Activated naive CD4-positive, alpha-beta T cell treated with anti-CD3 and anti-CD28 coated beads, Interleukin-2, amount 50 U/mL, for 24 hours (primary cell): ENCODE results near the gene CACNA1E.

Experiments used
- H3K27ac Mint-ChIP-seq: one replicate; pipeline ENCODE4 v1.8.0; 2021; ENCODE audit warnings: mild to moderate bottlenecking, mixed read lengths
- H3K27me3 Mint-ChIP-seq: one replicate; pipeline ENCODE4 v1.8.0; 2021; ENCODE audit warnings: mixed read lengths
- H3K36me3 Mint-ChIP-seq: one replicate; pipeline ENCODE4 v1.8.0; 2021; ENCODE audit warnings: mixed read lengths
- H3K4me1 Mint-ChIP-seq: one replicate; pipeline ENCODE4 v1.8.0; 2021; ENCODE audit warnings: mixed read lengths
- H3K4me3 Mint-ChIP-seq: one replicate; pipeline ENCODE4 v1.8.0; 2021; ENCODE audit warnings: mild to moderate bottlenecking, mixed read lengths
- H3K9me3 Mint-ChIP-seq: one replicate; pipeline ENCODE4 v1.8.0; 2021; ENCODE audit warnings: mixed read lengths

Gene CACNA1E

DNA sequence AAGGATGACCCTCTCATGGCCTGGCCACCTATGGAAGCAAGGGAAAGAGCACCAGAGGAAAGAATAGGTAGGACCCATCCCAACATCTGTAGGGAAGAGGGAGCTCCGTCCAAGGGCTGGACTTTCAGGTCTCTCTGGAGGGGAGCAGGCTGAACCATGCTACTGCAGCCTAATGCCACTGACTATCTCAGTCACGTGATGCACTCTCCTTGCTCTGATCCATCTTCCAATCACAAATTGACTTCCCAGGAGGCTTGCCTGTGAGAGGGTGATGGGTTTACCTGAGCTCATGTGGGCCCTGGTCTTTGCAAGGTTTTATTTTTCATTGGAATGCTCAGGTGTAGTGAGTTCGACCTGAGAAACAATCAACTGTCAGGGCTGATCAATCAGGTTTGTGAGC, 128.8 kb downstream of the CACNA1E start:
- no peaks in the 10 kb centered on the region for H3K4me1 Mint-ChIP-seq
- H3K4me3 Mint-ChIP-seq: no peak overlapping the region
- no peak overlapping the region for H3K27ac Mint-ChIP-seq
- no peaks in the 10 kb centered on the region for H3K36me3 Mint-ChIP-seq
- peaks cover 3% of the 10 kb centered on the region for H3K27me3 Mint-ChIP-seq
- H3K9me3 Mint-ChIP-seq: no peaks in the 10 kb centered on the region

DNA sequence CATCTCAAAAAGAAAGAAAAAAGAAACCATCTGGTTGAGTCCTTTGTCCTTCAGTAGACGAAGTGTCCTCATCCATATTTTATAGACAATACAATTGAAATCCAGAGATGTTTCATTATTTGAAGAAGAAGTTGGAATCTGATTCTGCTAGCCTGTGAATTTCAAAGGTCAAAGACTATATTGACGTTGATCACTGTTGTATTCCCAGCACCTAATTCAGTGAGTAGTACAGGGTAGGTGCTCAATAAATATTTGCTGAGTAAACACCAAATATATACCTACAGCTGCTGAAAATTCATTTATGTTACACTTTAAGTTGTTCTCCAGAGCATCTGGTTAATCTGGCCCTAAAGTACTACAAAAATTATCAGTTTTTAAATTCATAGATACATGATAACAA, 135.2 kb downstream of the CACNA1E start:
- H3K4me3 Mint-ChIP-seq: no peak overlapping the region
- no peaks in the 10 kb centered on the region for H3K9me3 Mint-ChIP-seq
- no peak overlapping the region for H3K27ac Mint-ChIP-seq
- H3K36me3 Mint-ChIP-seq: peaks cover 2% of the 10 kb centered on the region
- H3K27me3 Mint-ChIP-seq: peaks cover 2% of the 10 kb centered on the region
- no peaks in the 10 kb centered on the region for H3K4me1 Mint-ChIP-seq

DNA sequence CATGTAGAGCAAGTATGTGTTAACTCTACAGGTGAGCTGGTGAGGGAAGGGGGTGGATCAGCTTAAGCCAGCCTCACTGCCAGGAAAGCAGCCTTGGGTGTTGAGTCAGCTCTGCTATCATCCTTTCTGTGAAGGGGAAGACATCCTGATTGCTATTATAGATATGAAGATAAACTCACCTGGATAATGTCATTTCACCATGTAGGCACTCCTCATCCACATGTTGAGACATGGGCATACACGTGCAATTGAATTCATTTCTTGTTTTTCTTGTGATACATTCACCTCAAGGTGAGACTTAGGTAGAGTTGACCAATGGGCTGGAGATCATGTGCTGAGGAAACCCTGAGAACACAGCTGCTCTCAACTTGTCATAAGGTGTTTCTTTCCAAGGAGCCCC, 136.9 kb downstream of the CACNA1E start:
- H3K27me3 Mint-ChIP-seq: peaks cover 2% of the 10 kb centered on the region
- H3K36me3 Mint-ChIP-seq: peaks cover 2% of the 10 kb centered on the region
- H3K27ac Mint-ChIP-seq: no peak overlapping the region
- no peak overlapping the region for H3K4me3 Mint-ChIP-seq
- H3K9me3 Mint-ChIP-seq: no peaks in the 10 kb centered on the region
- H3K4me1 Mint-ChIP-seq: no peaks in the 10 kb centered on the region

DNA sequence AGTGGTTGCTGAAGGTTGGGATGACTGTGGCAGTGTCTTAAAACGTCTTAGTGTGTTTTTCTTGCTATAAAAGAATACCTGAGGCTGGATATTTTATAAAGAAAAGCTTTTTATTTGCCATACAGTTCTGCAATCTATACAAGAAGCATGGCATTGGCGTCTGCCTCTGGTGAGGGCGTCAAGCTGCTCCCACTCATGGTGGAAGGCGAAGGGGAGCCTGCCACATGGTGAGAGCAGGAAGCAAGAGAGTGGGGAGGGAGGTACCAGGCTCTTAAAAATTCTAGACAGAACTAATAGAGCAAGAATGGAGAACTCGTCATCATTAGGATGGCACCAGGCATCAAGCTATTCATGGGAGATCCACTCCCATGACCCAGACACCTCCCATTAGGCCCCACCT, 140.5 kb downstream of the CACNA1E start:
- Mint-ChIP-seq H3K27me3 (peaks cover under 1% of the 10 kb centered on the region), H3K4me3 (no peak overlapping the region), H3K9me3 (no peaks in the 10 kb centered on the region), H3K27ac (no peak overlapping the region), H3K36me3 (no peaks in the 10 kb centered on the region), H3K4me1 (no peaks in the 10 kb centered on the region)

DNA sequence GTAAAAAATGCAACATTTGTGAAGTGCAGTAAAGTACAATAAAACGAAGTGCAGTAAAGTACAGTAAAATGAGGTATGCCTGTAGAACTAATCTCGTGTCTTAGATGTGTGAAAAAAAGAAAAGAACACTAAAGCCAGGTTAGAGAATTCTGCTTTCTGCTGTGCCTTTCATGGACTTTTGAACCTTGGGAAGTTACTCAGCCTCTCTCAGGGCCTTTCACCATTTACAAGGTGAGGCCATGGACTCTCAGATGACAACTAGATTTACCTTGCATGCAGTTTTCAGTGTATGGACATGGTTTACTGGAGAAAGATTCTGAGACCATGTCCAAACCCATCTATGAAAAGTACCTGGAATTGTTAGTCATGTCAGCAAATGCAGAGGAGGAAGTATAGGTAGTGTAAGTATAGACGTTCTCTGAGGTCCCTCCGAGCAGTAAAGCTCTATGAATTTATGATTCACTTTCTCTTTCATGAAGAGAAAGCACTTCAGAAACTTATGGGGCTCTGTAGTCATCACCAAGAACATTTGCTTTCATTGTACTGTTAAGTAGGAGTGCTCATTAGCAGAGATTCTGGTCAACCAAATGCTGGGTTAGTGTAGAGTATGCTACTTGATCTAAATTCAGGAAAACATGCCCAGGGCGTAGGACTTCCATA, 143.1 kb downstream of the CACNA1E start:
- no peaks in the 10 kb centered on the region for H3K4me1 Mint-ChIP-seq
- peaks cover 6% of the 10 kb centered on the region for H3K27me3 Mint-ChIP-seq
- H3K4me3 Mint-ChIP-seq: no peak overlapping the region
- H3K36me3 Mint-ChIP-seq: no peaks in the 10 kb centered on the region
- H3K27ac Mint-ChIP-seq: no peak overlapping the region
- H3K9me3 Mint-ChIP-seq: no peaks in the 10 kb centered on the region

DNA sequence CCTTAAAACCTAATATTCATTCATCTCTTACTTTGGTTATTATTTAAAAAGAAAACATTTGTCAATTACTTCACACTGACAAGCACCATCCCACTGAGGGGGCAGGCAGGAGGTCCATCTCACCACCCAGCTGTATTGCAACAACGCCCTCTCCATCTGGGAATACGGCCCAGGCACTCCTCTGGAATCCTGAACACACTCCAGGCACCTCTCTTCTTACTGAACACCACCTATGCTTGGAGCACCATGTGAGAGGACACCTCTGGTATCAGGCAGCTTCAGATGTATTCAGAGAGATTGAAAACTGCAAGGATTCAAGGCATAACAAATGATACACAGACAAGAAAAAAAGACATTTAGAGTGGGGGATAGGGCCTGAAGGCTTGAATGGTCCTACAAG, 147.1 kb downstream of the CACNA1E start:
- H3K27ac Mint-ChIP-seq: no peak overlapping the region
- no peaks in the 10 kb centered on the region for H3K9me3 Mint-ChIP-seq
- H3K4me3 Mint-ChIP-seq: no peak overlapping the region
- H3K27me3 Mint-ChIP-seq: peaks cover 10% of the 10 kb centered on the region
- no peaks in the 10 kb centered on the region for H3K4me1 Mint-ChIP-seq
- H3K36me3 Mint-ChIP-seq: no peaks in the 10 kb centered on the region

DNA sequence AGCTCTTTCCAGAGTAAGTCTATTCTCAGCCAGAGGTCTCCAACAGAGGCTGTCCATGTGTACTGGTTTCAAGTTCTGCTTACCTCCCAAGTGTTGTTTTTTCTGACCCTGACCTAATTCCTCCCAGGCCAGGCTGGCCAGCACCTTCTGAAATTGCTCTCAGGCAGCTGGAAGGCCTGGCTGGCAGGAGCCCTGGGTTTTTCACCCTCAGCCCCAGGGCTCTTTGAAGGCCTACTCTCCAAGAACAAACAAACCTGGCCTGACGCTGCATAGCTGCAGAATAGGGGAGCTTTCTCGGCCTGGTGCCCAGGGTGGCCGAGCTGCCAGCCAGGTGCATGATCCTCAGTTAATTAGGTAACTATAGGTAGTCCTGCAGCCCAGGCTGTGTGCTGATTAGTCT, 147.5 kb downstream of the CACNA1E start:
- H3K27me3 Mint-ChIP-seq: peaks cover 10% of the 10 kb centered on the region
- H3K4me1 Mint-ChIP-seq: no peaks in the 10 kb centered on the region
- no peak overlapping the region for H3K27ac Mint-ChIP-seq
- no peaks in the 10 kb centered on the region for H3K9me3 Mint-ChIP-seq
- H3K4me3 Mint-ChIP-seq: no peak overlapping the region
- H3K36me3 Mint-ChIP-seq: no peaks in the 10 kb centered on the region

DNA sequence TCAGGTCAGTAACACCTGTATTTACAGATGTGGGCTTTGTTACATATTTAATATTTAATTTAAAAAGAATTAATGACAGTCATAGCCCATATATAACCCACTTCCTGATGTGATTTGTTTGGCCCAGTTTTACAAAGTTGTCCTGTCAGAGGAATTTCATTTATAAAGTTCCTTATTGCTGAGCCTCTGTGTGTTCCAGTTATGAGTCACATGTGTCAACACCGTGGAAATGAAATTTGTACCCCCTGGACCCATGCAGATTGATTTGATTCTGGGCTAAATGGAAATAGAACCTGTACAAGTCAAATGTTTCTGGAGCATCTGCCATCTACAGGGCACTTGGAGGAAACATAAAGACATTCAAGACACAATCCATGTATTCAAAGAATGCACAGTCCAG, 149.2 kb downstream of the CACNA1E start:
- H3K4me1 Mint-ChIP-seq: no peaks in the 10 kb centered on the region
- no peak overlapping the region for H3K27ac Mint-ChIP-seq
- H3K27me3 Mint-ChIP-seq: peaks cover 10% of the 10 kb centered on the region
- no peaks in the 10 kb centered on the region for H3K9me3 Mint-ChIP-seq
- no peak overlapping the region for H3K4me3 Mint-ChIP-seq
- no peaks in the 10 kb centered on the region for H3K36me3 Mint-ChIP-seq

DNA sequence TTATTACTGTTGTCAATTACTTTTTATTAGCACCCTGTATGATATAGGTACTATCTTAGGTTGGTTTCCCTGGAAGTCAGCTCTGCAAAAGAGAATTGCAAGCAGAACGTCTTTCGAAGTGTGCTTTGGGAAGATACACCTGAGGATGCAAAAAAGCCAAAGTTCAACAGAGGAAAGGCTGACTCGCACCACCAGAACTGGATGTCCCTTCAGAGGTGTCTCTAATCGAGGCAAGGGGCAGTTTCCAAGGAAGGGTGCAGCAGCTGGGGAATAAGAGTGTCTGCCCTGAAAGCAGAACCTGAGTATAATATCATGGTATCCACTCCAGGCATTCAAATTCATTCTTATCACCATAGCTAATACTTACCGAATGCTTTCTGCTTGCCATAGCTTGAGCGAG, 149.6 kb downstream of the CACNA1E start:
- no peak overlapping the region for H3K4me3 Mint-ChIP-seq
- no peaks in the 10 kb centered on the region for H3K9me3 Mint-ChIP-seq
- peaks cover 10% of the 10 kb centered on the region for H3K27me3 Mint-ChIP-seq
- H3K4me1 Mint-ChIP-seq: no peaks in the 10 kb centered on the region
- no peak overlapping the region for H3K27ac Mint-ChIP-seq
- no peaks in the 10 kb centered on the region for H3K36me3 Mint-ChIP-seq

DNA sequence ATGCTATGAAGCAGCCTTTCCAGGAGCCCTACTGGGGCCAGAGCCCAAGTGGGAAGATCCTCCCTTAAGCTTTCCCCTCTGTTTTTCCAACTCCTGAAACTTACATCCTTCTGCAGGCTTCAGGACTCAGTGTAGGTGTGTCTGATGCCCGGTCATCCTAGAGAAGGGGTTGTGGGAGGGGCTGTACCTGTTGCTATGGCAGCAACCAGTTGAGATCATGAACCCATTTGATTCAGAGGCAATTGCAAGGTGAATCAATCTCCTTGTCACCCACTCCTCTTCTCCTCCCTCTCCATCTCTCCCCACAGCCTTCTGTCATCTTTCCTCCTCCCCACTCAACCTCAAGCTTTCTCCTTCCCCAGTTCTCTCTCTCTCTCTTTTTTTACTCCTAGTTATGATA, 151.8 kb downstream of the CACNA1E start:
- no peaks in the 10 kb centered on the region for H3K9me3 Mint-ChIP-seq
- peaks cover 10% of the 10 kb centered on the region for H3K27me3 Mint-ChIP-seq
- H3K4me3 Mint-ChIP-seq: no peak overlapping the region
- no peak overlapping the region for H3K27ac Mint-ChIP-seq
- no peaks in the 10 kb centered on the region for H3K36me3 Mint-ChIP-seq
- H3K4me1 Mint-ChIP-seq: no peaks in the 10 kb centered on the region

DNA sequence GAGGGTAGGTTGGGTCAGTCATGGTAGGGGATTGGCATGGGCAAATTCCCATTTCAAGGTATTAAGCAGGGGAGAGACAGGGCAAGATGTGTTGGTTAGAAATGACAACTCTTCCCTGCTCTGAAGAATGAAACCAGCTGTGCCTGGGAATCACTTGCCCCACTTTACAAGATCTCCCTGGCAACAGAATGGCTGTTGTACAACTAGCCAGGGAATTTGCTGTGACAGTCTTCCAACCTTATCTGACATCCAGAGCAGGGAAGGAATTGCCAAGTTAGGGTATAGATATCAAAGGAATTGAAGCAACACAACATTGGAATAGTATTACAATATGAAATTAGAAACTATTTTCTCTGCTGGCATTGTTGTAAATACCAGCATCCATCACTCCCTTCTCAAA, 154.7 kb downstream of the CACNA1E start:
- peaks cover 7% of the 10 kb centered on the region for H3K27me3 Mint-ChIP-seq
- H3K27ac Mint-ChIP-seq: no peak overlapping the region
- no peaks in the 10 kb centered on the region for H3K4me1 Mint-ChIP-seq

DNA sequence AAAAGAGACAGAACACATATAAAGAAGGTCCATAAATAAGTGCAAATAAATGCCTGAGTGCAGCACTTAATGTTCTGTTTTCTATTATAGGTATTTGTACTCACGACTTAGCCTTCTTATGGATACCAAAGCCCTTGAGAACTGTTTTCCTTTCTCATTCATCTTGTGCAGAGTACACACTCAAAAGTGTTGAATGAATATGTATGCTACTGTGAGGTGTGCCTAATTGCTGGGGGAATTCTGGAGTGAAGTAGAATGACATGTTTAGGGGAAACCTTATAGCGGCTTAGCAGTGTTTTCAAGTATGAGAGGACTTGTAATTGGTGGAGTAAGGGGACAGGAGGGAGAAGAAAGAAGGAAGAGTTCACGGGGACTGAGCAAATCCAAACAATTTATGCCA, 157.6 kb downstream of the CACNA1E start:
- H3K4me1 Mint-ChIP-seq: no peaks in the 10 kb centered on the region
- peaks cover 12% of the 10 kb centered on the region for H3K27me3 Mint-ChIP-seq
- H3K9me3 Mint-ChIP-seq: no peaks in the 10 kb centered on the region
- H3K27ac Mint-ChIP-seq: no peak overlapping the region
- no peak overlapping the region for H3K4me3 Mint-ChIP-seq
- H3K36me3 Mint-ChIP-seq: no peaks in the 10 kb centered on the region

More for the DNA sequence above, 154.7 kb downstream of the CACNA1E start:
- H3K4me3 Mint-ChIP-seq: no peak overlapping the region
- H3K36me3 Mint-ChIP-seq: no peaks in the 10 kb centered on the region
- no peaks in the 10 kb centered on the region for H3K9me3 Mint-ChIP-seq

DNA sequence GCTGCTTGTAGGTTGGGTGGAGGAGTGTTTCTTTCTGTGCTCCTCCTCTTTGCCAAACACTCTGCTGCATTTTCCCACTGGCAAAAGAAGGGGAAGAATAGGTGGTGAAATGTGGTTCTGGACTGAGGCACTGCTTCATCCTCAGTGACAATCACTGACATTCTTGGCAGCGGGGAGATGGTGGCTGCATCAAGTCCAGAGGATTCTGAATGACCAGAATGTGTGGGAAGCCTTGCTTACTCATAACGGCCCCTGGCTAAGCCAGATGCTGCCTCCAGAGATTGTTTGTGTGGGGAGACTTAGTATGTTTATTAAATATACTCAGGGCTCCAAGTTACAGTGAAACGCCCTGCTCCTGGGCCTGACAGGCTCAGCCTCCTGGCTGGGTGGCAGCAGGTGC, 160.3 kb downstream of the CACNA1E start:
- Mint-ChIP-seq H3K4me1 (no peaks in the 10 kb centered on the region), H3K4me3 (no peak overlapping the region), H3K27me3 (peaks cover 15% of the 10 kb centered on the region), H3K27ac (no peak overlapping the region), H3K36me3 (no peaks in the 10 kb centered on the region), H3K9me3 (no peaks in the 10 kb centered on the region)

DNA sequence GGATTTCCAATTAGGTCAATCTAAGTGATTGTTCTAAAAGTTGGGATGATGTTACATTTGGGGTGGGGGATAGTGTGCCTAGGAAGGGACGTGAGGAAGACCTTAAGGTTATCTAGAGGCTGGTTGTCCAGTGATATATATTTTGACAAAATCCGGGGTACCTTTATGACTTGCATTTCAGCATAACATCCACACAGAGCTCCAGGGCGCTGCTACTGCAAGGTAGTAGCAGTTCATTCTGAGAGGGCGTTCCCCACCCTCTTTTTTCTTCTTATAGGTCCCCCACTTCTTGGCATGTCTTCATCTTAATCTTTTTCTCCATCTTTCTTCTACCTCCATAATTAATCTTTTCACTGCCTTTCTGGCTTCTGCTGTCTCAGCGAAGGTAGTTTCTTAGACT, 161.9 kb downstream of the CACNA1E start:
- Mint-ChIP-seq H3K27ac (no peak overlapping the region), H3K9me3 (no peaks in the 10 kb centered on the region), H3K4me3 (no peak overlapping the region), H3K4me1 (no peaks in the 10 kb centered on the region), H3K27me3 (peaks cover 15% of the 10 kb centered on the region), H3K36me3 (no peaks in the 10 kb centered on the region)

DNA sequence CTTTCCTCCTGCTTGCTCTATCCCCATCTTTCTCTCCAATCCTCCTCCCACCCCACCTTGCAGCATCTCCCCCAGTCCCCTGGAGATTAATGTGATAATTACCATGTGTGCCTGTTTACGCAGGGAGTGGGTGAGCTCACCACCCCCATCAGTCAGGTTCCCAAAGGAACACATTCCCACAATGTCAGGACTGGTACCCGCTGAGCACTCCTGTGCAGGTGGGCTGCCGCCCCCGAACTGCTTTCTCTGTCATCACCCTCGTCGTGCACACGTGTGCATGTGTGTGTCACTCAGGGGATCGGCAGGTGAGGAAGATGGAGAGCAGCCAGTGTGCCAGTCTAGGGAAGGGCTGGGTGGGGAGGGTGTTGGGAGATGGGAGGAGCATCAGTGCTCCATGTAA, 163.4 kb downstream of the CACNA1E start:
- no peaks in the 10 kb centered on the region for H3K9me3 Mint-ChIP-seq
- no peaks in the 10 kb centered on the region for H3K4me1 Mint-ChIP-seq
- H3K4me3 Mint-ChIP-seq: no peak overlapping the region
- H3K27me3 Mint-ChIP-seq: peaks cover 17% of the 10 kb centered on the region
- H3K27ac Mint-ChIP-seq: no peak overlapping the region
- H3K36me3 Mint-ChIP-seq: no peaks in the 10 kb centered on the region

DNA sequence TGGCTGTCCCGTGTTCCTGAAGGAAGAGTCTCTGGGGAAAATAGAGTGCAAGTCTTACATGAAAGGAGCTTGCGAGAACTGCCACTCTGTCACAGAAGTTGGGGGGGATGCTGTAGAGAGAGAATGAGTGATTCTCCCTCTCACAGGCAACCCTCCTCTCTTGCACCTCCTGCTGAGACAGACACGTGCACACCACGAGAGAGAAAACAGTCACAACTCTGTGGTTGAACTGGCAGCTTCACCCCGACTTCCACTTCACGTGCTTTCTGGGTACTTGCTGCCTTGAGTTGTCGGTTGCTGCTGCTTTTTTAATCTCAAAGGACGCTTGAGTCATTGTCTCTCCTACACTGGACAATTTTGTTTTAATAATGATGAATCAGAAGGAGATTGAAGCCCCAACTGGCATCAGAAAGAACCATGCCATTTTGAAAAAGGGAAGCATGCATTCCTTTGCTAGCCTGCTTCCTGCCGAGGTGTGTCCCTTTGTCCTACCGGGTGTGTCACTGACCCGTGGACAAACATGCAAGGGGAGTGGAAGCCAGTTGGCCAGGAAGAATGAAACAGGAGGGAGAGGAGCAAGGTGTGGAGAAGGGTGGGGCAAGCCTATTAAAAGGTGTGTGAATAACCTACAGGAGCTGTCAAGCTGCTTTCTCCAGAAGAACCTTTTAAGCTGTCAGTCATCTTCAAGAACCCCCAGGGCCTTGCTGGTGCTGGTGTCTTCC, 164.2 kb downstream of the CACNA1E start:
- H3K4me3 Mint-ChIP-seq: no peak overlapping the region
- H3K36me3 Mint-ChIP-seq: no peaks in the 10 kb centered on the region
- H3K9me3 Mint-ChIP-seq: no peaks in the 10 kb centered on the region
- peaks cover 22% of the 10 kb centered on the region for H3K27me3 Mint-ChIP-seq
- H3K4me1 Mint-ChIP-seq: no peaks in the 10 kb centered on the region
- H3K27ac Mint-ChIP-seq: no peak overlapping the region

DNA sequence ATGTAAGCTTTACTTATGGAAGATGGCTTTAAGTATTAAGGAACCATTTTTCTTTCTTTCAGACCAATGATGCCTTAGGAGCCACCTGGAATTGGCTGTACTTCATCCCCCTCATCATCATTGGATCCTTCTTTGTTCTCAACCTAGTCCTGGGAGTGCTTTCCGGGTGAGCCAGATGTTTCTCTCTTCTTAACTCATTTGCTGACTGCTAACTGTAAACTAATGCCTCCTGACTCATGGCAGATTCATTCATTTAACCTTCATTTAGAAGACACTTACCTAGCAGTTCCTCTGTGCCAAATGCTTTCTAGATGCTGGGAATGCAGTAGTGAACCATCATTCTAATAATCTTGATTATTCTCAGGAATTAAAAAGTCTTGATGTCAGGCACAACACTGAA, 168.0 kb downstream of the CACNA1E start:
- H3K36me3 Mint-ChIP-seq: no peaks in the 10 kb centered on the region
- H3K27me3 Mint-ChIP-seq: peaks cover 14% of the 10 kb centered on the region
- no peaks in the 10 kb centered on the region for H3K9me3 Mint-ChIP-seq
- no peaks in the 10 kb centered on the region for H3K4me1 Mint-ChIP-seq
- no peak overlapping the region for H3K27ac Mint-ChIP-seq
- H3K4me3 Mint-ChIP-seq: no peak overlapping the region
